C4-2B (cell line): ENCODE results near the gene TNC.

Experiments
- CTCF ChIP-seq: fragments of 450-650 bp; conservative IDR thresholded peaks from 2 replicates; pipeline ENCODE4 v1.5.1; 2017; ENCODE audit warnings: mild to moderate bottlenecking
- ZFX ChIP-seq: fragments of 450-650 bp; IDR thresholded peaks from 2 replicates; pipeline ENCODE4 v1.6.1; 2017

GRCh38 chr9:115085773-115086377 lies 32.1 kb downstream of the TNC start:
- TF ChIP-seq CTCF (no peak), ZFX (no peak)
